ENCODE measurements around the gene TCEA2. TPM values are rescaled to one million over a fixed set of nuclear protein-coding genes. Genes with fewer than 3 reads are reported as not detected.

The TCEA2 gene
- total RNA-seq, 4 donors from 2014 or later: 22.8 to 59.0 (median 43.6) TPM

GRCh38 chr20:64027981-64028685 is 34.9 kb upstream of the TCEA2 start:
- Histone ChIP-seq H3K36me3 (peaks cover 90 to 100% (median 100%) of the 10 kb centered on the region in 4 donors), H3K27ac (replicated peaks in 1 of 4) (no peak overlapping the region), H3K4me3 (no peak overlapping the region), H3K27me3 (no peaks in the 10 kb centered on the region), H3K4me1 (no peaks in the 10 kb centered on the region), H3K9me3 (no peaks in the 10 kb centered on the region)
- TF ChIP-seq POLR2AphosphoS5 (IDR thresholded peaks at IDR 0.05) (no peak), POLR2A (IDR thresholded peaks at IDR 0.05; ENCODE audit: low read depth) (no peak)
- intact Hi-C loops (cut with DNase I): no loop called here
- WGBS: 82% methylated on average over 13 of the region's 24 CpGs
- DNase-seq (ENCODE audit: extremely low spot score): no peak

GRCh38 chr20:64029293-64030117 is 33.5 kb upstream of the TCEA2 start:
- intact Hi-C loops (cut with DNase I): no loop called here
- no peak for TF ChIP-seq EP300 (IDR thresholded peaks at IDR 0.05)
- no peak for TF ChIP-seq CTCF (IDR thresholded peaks at IDR 0.05)
- TF ChIP-seq POLR2AphosphoS5 (IDR thresholded peaks at IDR 0.05): no peak
- no peak for TF ChIP-seq POLR2A (IDR thresholded peaks at IDR 0.05; ENCODE audit: low read depth)
- WGBS: 91% methylated on average over 20 of the region's 38 CpGs
- Histone ChIP-seq H3K27me3 (no peaks in the 10 kb centered on the region), H3K4me1 (no peaks in the 10 kb centered on the region), H3K27ac (replicated peaks in 1 of 4) (no peak overlapping the region), H3K9me3 (no peaks in the 10 kb centered on the region), H3K36me3 (peaks cover 83 to 100% (median 97%) of the 10 kb centered on the region in 4 donors), H3K4me3 (no peak overlapping the region)
- DNase-seq (ENCODE audit: extremely low spot score): no peak

- 88% methylated on average over 14 of the region's 20 CpGs for WGBS
- H3K36me3 ChIP-seq: peaks cover 72 to 100% (median 97%) of the 10 kb centered on the region in 4 donors
- intact Hi-C loops (cut with DNase I): no loop called here
Measured at GRCh38 chr20:64030371-64031134, 32.4 kb upstream of the TCEA2 start.

GRCh38 chr20:64031822-64032314 is 31.1 kb upstream of the TCEA2 start:
- Histone ChIP-seq H3K4me3 (no peak overlapping the region), H3K4me1 (no peaks in the 10 kb centered on the region), H3K36me3 (peaks cover 59 to 90% (median 85%) of the 10 kb centered on the region in 4 donors), H3K27ac (replicated peaks in 1 of 4) (no peak overlapping the region), H3K9me3 (no peaks in the 10 kb centered on the region), H3K27me3 (peaks cover 0 to 18% (median 9%) of the 10 kb centered on the region in 4 donors)
- intact Hi-C loops (cut with DNase I): no loop called here
- TF ChIP-seq POLR2A (IDR thresholded peaks at IDR 0.05; ENCODE audit: low read depth) (no peak), POLR2AphosphoS5 (IDR thresholded peaks at IDR 0.05) (no peak), CTCF (IDR thresholded peaks at IDR 0.05) (no peak), EP300 (IDR thresholded peaks at IDR 0.05) (no peak)
- DNase-seq (ENCODE audit: extremely low spot score): no peak
- WGBS: 92% methylated on average over 10 of the region's 19 CpGs

More at GRCh38 chr20:64030371-64031134, 32.4 kb upstream of the TCEA2 start:
- Histone ChIP-seq H3K27me3 (peaks cover 0 to 5% (median 0%) of the 10 kb centered on the region in 4 donors), H3K4me1 (no peaks in the 10 kb centered on the region), H3K9me3 (no peaks in the 10 kb centered on the region), H3K27ac (replicated peaks in 1 of 4) (no peak overlapping the region), H3K4me3 (no peak overlapping the region)
- no peak for DNase-seq (ENCODE audit: extremely low spot score)
- TF ChIP-seq POLR2AphosphoS5 (IDR thresholded peaks at IDR 0.05) (no peak), EP300 (IDR thresholded peaks at IDR 0.05) (no peak), POLR2A (IDR thresholded peaks at IDR 0.05; ENCODE audit: low read depth) (no peak), CTCF (IDR thresholded peaks at IDR 0.05) (no peak)

Measured in esophagus muscularis mucosa (tissue), 4 donors.